Activated CD4-positive, alpha-beta T cell treated with anti-CD3 and anti-CD28 coated beads, Interleukin-2, amount 10 ng/mL, durations not matched to agents 24 days and 14 days (primary cell): ENCODE measurements around the gene FAM83D. TPM values are rescaled to one million over a fixed set of nuclear protein-coding genes. Genes with fewer than 3 reads are reported as not detected.

ENCODE experiments used
- DNase-seq: peaks from one replicate; pipeline ENCODE4 v3.0.0; 2022
- H3K27ac Mint-ChIP-seq: one replicate; pipeline ENCODE4 v1.8.0; 2022; ENCODE audit warnings: mild to moderate bottlenecking, mixed read lengths
- H3K27me3 Mint-ChIP-seq: one replicate; pipeline ENCODE4 v1.8.0; 2022; ENCODE audit warnings: mixed read lengths
- H3K36me3 Mint-ChIP-seq: one replicate; pipeline ENCODE4 v1.8.0; 2022; ENCODE audit warnings: low read depth, mild to moderate bottlenecking, mixed read lengths
- H3K4me1 Mint-ChIP-seq: one replicate; pipeline ENCODE4 v1.8.0; 2021; ENCODE audit warnings: mixed read lengths
- H3K4me3 Mint-ChIP-seq: one replicate; pipeline ENCODE4 v1.8.0; 2022; ENCODE audit warnings: mild to moderate bottlenecking, moderate library complexity, mixed read lengths
- H3K9me3 Mint-ChIP-seq: one replicate; pipeline ENCODE4 v1.8.0; 2021; ENCODE audit warnings: mixed read lengths
- intact Hi-C: fragments of 100-400 bp; cut with micrococcal nuclease; formaldehyde crosslinking; loops from one replicate; pipeline ENCODE4 v1.15.1; 2023
- total RNA-seq: library from RNA; stranded (reverse); gene quantifications from 2 replicates; pipeline ENCODE4 v1.2.3, GENCODE V29; 2022

Gene FAM83D
- total RNA-seq, 1 donor from 2014 or later: 13.7 TPM

DNA sequence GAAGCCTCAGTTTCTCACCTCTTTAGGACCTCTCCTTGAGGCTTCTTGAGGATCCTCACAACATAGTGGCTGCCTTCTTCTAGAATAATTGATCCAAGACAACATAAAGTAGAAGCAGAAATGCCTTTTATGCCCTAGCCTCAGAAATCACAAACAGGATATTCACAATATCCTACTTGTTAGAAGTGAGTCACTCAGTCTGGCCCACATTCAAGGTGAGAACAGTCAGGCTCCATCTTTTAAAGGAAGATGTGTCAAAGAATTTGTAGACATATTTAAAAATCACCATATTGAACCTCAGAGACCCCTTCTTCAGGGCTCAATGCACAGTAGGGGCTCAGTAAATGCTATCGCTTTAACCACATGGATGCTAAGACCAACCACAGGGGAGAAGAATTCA, 20.8 kb upstream of the FAM83D start:
- H3K36me3 Mint-ChIP-seq: peaks cover 84% of the 10 kb centered on the region
- intact Hi-C loops: no loop called here
- H3K27ac Mint-ChIP-seq: peak overlapping the region; percentile 11
- H3K4me1 Mint-ChIP-seq: peaks cover 8% of the 10 kb centered on the region
- H3K4me3 Mint-ChIP-seq: no peak overlapping the region
- H3K27me3 Mint-ChIP-seq: no peaks in the 10 kb centered on the region
- no peak for DNase-seq
- peaks cover 15% of the 10 kb centered on the region for H3K9me3 Mint-ChIP-seq

DNA sequence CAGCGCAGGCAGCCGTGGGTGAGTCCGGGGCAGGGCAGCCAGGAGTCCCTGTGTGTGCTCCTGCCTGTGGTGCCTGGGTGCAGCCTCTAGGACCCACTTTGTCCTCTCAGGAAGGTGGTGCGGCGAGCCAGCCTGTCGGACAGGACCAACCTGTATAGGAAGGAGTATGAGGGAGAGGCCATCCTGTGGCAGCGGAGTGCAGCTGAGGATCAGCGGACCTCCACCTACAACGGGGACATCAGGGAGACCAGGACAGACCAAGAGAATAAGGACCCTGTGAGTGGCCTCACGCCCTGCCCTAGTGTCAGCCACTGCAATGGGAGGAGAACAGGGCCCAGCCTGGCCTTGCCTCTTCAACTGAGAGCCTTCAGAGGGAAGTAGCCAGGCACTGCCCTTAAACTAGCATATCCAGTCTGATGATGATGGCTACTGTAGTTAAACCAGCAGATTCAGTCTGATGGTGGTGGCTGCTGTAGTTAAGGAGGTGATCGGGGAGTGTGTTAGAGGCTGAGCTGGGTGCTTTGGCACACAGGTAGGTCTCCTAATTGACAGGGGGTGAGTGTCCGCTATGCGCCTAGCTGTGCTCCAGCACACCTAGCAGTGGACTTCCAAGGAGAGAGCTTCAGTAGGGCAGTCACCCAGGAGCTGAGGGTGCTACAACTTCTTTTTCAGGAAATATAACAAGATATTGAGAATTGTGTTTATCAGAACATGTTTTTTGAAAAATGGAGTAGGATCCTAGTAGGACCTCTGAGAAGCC, 18.1 kb upstream of the FAM83D start:
- intact Hi-C loops: no loop called here
- Mint-ChIP-seq H3K27me3 (no peaks in the 10 kb centered on the region), H3K4me1 (peaks cover 7% of the 10 kb centered on the region)

DNA sequence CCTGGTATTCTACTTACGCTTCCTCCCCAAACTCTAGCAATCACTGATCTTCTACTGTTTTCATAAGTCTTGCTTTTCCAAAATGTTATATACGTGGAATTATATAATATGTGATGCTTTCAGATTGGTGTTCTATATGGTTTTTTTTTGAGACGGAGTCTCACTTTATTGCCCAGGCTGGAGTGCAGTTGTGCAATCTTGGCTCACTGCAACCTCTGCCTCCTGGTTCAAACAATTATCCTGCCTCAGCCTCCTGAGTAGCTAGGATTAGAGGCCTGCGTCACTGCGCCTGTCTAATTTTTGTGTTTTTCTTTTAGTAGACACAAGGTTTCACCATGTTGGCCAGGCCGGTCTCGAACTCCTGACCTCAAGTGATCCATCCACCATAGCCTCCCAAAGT, 10.9 kb upstream of the FAM83D start:
- Mint-ChIP-seq H3K4me3 (no peak overlapping the region), H3K27ac (no peak overlapping the region)

More for the DNA sequence above, 18.1 kb upstream of the FAM83D start:
- Mint-ChIP-seq H3K9me3 (peaks cover 11% of the 10 kb centered on the region), H3K36me3 (peaks cover 67% of the 10 kb centered on the region), H3K4me3 (no peak overlapping the region), H3K27ac (peak overlapping the region; percentile 3)
- DNase-seq: no peak

GRCh38 chr20:38917657-38918056, 8.6 kb upstream of the FAM83D start:
- Mint-ChIP-seq H3K27ac (no peak overlapping the region), H3K4me1 (peaks cover 2% of the 10 kb centered on the region), H3K9me3 (no peaks in the 10 kb centered on the region), H3K36me3 (peaks cover 60% of the 10 kb centered on the region), H3K27me3 (no peaks in the 10 kb centered on the region), H3K4me3 (no peak overlapping the region)
- intact Hi-C loops: no loop called here
- no peak for DNase-seq

More for the DNA sequence above, 10.9 kb upstream of the FAM83D start:
- no peaks in the 10 kb centered on the region for H3K9me3 Mint-ChIP-seq
- peaks cover 55% of the 10 kb centered on the region for H3K36me3 Mint-ChIP-seq
- peaks cover 2% of the 10 kb centered on the region for H3K4me1 Mint-ChIP-seq
- DNase-seq: no peak
- intact Hi-C loops: no loop called here
- H3K27me3 Mint-ChIP-seq: no peaks in the 10 kb centered on the region

DNA sequence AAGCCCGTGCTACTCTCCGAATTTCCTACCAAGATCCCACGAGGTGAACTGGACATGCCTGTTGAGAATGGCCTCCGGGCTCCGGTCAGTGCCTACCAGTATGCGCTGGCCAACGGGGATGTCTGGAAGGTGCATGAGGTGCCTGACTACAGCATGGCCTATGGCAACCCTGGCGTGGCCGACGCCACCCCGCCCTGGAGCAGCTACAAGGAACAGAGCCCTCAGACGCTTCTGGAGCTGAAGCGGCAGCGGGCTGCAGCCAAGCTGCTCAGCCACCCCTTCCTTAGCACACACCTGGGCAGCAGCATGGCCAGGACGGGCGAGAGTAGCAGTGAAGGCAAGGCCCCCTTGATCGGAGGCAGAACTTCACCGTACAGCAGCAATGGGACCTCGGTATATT, 8.0 kb upstream of the FAM83D start:
- intact Hi-C loops: no loop called here
- no peak overlapping the region for H3K4me3 Mint-ChIP-seq
- no peaks in the 10 kb centered on the region for H3K27me3 Mint-ChIP-seq
- no peaks in the 10 kb centered on the region for H3K9me3 Mint-ChIP-seq
- H3K36me3 Mint-ChIP-seq: peaks cover 61% of the 10 kb centered on the region
- no peak overlapping the region for H3K27ac Mint-ChIP-seq
- no peak for DNase-seq
- H3K4me1 Mint-ChIP-seq: peaks cover 2% of the 10 kb centered on the region

- intact Hi-C loops: no loop called here
- DNase-seq: no peak
- no peaks in the 10 kb centered on the region for H3K9me3 Mint-ChIP-seq
- H3K27me3 Mint-ChIP-seq: no peaks in the 10 kb centered on the region
- no peak overlapping the region for H3K4me3 Mint-ChIP-seq
- H3K36me3 Mint-ChIP-seq: peaks cover 52% of the 10 kb centered on the region
- H3K27ac Mint-ChIP-seq: no peak overlapping the region
- H3K4me1 Mint-ChIP-seq: peaks cover 2% of the 10 kb centered on the region
These were observed 6.5 kb upstream of the FAM83D start for GRCh38 chr20:38919683-38920082.

- intact Hi-C loops: no loop called here
- H3K9me3 Mint-ChIP-seq: no peaks in the 10 kb centered on the region
- peaks cover 52% of the 10 kb centered on the region for H3K36me3 Mint-ChIP-seq
- no peaks in the 10 kb centered on the region for H3K27me3 Mint-ChIP-seq
- DNase-seq: no peak
- no peak overlapping the region for H3K4me3 Mint-ChIP-seq
- H3K27ac Mint-ChIP-seq: no peak overlapping the region
- H3K4me1 Mint-ChIP-seq: peaks cover 5% of the 10 kb centered on the region
These were observed 5.8 kb upstream of the FAM83D start for GRCh38 chr20:38920411-38920810.

DNA sequence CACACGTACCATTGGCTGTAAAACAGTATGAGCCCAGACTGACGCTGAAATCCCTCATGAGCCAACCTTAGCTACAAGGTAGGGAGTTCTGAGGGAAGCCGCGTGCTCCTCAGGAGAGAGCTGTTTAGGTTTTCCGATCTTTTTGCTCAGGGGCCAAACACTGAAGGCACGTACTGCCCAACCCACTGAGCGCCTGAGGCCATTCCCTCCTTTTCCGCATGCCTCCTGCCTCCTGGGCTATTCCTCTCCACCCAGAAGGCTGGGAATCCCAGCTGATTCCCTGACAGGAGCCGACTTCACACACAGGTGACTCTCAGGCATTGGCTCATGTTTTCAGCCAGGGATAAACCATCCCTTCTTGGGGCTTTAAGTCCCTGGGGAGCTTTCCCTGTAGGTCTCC, 5.4 kb upstream of the FAM83D start:
- intact Hi-C loops: no loop called here
- Mint-ChIP-seq H3K4me1 (peaks cover 8% of the 10 kb centered on the region), H3K27ac (no peak overlapping the region), H3K4me3 (no peak overlapping the region), H3K9me3 (no peaks in the 10 kb centered on the region), H3K36me3 (peaks cover 48% of the 10 kb centered on the region), H3K27me3 (no peaks in the 10 kb centered on the region)
- no peak for DNase-seq

- Mint-ChIP-seq H3K4me3 (no peak overlapping the region), H3K9me3 (no peaks in the 10 kb centered on the region), H3K36me3 (peaks cover 35% of the 10 kb centered on the region), H3K27ac (peak overlapping the region; percentile 4), H3K4me1 (peaks cover 21% of the 10 kb centered on the region), H3K27me3 (no peaks in the 10 kb centered on the region)
- intact Hi-C loops: loop anchor here (5.0 kb wide), 1 partner anchor 73 kb away; no protein-coding TSS in a partner anchor
- no peak for DNase-seq
These were observed 1.5 kb upstream of the FAM83D start for GRCh38 chr20:38924718-38925117.

DNA sequence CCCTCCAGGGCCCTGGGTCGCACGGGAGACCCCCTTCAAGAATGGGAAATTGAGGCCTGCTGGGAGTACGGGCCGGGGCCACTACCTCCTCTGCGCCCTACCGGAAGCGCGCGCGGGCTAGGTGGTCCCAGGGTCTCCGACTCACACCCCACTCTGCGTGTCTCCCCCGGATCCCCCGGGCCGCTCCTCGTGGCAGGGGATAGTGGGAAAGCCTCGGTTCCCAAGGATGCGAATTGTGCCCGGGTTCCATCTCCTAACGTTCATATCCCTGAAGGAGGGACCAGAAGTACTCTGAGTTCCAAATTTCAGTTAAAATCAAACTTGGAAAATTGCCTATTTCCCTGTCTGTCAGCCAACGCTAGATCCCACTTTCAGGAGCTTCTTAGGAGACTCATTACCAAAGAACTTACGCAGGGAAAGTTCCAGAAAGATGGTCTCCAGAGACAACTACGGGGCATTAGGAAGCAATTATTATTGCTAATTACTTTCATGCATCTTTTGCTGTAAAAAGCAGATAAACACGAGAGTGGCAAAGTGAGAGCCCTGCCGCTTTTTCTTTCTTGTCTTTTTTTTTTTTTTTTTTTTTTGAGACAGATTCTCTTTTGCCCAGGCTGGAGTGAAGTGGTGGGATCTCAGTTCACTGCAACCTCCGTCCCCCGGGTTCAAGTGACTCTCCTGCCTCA, 858 bp downstream of the FAM83D start:
- no peaks in the 10 kb centered on the region for H3K27me3 Mint-ChIP-seq
- peaks cover 33% of the 10 kb centered on the region for H3K4me1 Mint-ChIP-seq
- intact Hi-C loops: loop anchor here (1.0 to 5.0 kb wide), 4 partner anchors 35 to 154 kb away; partner anchors contain the start of gene DHX35
- peaks cover 26% of the 10 kb centered on the region for H3K36me3 Mint-ChIP-seq
- peak overlapping the region; percentile 77 for H3K27ac Mint-ChIP-seq
- no peaks in the 10 kb centered on the region for H3K9me3 Mint-ChIP-seq
- DNase-seq: no peak
- peak overlapping the region; percentile 79 for H3K4me3 Mint-ChIP-seq

- H3K27me3 Mint-ChIP-seq: no peaks in the 10 kb centered on the region
- intact Hi-C loops: loop anchor here (5.0 kb wide), 1 partner anchor 69 kb away; no protein-coding TSS in a partner anchor
- H3K9me3 Mint-ChIP-seq: no peaks in the 10 kb centered on the region
- peak overlapping the region; percentile 79 for H3K4me3 Mint-ChIP-seq
- peaks cover 17% of the 10 kb centered on the region for H3K36me3 Mint-ChIP-seq
- peaks cover 38% of the 10 kb centered on the region for H3K4me1 Mint-ChIP-seq
- H3K27ac Mint-ChIP-seq: peak overlapping the region; percentile 64
- DNase-seq: peak; percentile 69
These were observed 1.8 kb downstream of the FAM83D start for GRCh38 chr20:38927902-38928578.

DNA sequence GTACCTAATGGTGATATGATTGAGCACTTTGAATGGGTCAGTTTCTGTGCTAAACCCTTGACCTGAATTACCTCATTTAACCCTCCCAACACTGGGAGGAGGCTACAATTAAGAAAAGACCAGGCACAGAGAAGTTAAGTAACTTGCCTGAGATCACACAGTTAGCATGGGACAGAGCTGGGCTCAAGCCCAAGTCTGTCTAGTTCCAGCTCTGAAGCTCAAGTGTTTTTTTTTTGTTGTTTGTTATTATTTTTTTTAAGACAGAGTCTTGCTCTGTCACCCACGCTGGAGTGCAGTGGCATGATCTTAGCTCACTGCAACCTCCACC, 4.0 kb downstream of the FAM83D start:
- no peak for DNase-seq
- peak overlapping the region; percentile 0 for H3K27ac Mint-ChIP-seq
- intact Hi-C loops: no loop called here
- no peaks in the 10 kb centered on the region for H3K27me3 Mint-ChIP-seq
- H3K4me3 Mint-ChIP-seq: peak overlapping the region; percentile 32
- H3K4me1 Mint-ChIP-seq: peaks cover 40% of the 10 kb centered on the region
- peaks cover 13% of the 10 kb centered on the region for H3K36me3 Mint-ChIP-seq
- no peaks in the 10 kb centered on the region for H3K9me3 Mint-ChIP-seq

DNA sequence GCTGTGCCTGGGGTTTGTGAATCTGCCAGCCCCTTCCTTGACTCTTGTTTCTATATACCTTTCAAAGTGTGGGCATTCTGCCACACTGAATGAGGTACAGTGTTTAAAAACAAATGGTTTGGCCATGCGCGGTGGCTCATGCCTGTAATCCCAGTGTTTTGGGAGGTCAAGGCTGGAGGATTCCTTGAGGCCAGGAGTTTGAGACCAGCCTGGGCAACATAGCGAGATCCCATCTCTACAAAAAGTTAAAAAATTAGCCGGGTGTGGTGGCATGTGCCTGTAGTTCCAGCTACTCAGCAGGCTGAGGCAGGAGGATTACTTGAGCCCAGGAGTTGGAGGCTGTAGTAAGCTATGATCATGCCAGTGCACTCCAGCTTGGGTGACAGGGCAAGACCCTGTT, 5.8 kb downstream of the FAM83D start:
- Mint-ChIP-seq H3K4me3 (no peak overlapping the region), H3K4me1 (peaks cover 41% of the 10 kb centered on the region), H3K27me3 (no peaks in the 10 kb centered on the region), H3K27ac (no peak overlapping the region), H3K9me3 (no peaks in the 10 kb centered on the region), H3K36me3 (peaks cover 14% of the 10 kb centered on the region)
- intact Hi-C loops: no loop called here
- DNase-seq: no peak
